ENCODE results near the gene NMD3.

GRCh38 chr3:161239700-161240099 lies 18.6 kb downstream of the NMD3 start:
- no peak for TF ChIP-seq STAG1 (CRISPR knock-in tag; IDR thresholded peaks at IDR 0.05; ENCODE audit: borderline replicate concordance)
- no peak for TF ChIP-seq MXI1 (IDR thresholded peaks at IDR 0.05; ENCODE audit: low read depth, low read length)
